ENCODE data around the gene ATP13A2. TPM values are rescaled to one million over a fixed set of nuclear protein-coding genes. Genes with fewer than 3 reads are reported as not detected.

The ATP13A2 gene
- total and polyA plus RNA-seq, 2 donors (not counting 1 experiment from before 2014, with no cell fraction given): 41.6 to 51.8 TPM

- no peak overlapping the region for H3K4me3 ChIP-seq (ENCODE audit: control extremely low read depth in 1 of 5, extremely low read depth in 1 of 5, insufficient read depth in 1 of 5, low read depth in 2 of 5, low read length in 4 of 5)
- H3K9ac ChIP-seq (ENCODE audit: low read length): no peak overlapping the region
- ChIA-PET POLR2A (no interaction called here), CTCF (no interaction called here)
- Mint-ChIP-seq H3K27ac (no peak overlapping the region), H3K9me3 (ENCODE audit: insufficient read depth) (no peaks in the 10 kb centered on the region), H3K4me1 (no peaks in the 10 kb centered on the region), H3K4me3 (no peak overlapping the region), H3K27me3 (no peaks in the 10 kb centered on the region)
- H3K9me3 ChIP-seq (ENCODE audit: control extremely low read depth in 1 of 3, control insufficient read depth in 2 of 3, insufficient read depth in 1 of 3, low read length in 2 of 3): no peaks in the 10 kb centered on the region
- no peak overlapping the region for H3K4me2 ChIP-seq (replicated peaks; ENCODE audit: low read depth, low read length, poor library complexity, severe bottlenecking)
- no peak overlapping the region for H2AFZ ChIP-seq (ENCODE audit: insufficient read depth, low read depth, low read length, poor library complexity, severe bottlenecking)
- H3K27ac ChIP-seq (ENCODE audit: low read length in 2 of 2): no peak overlapping the region
- TF ChIP-seq EZH2 (IDR thresholded peaks at IDR 0.05; ENCODE audit: borderline replicate concordance, insufficient read depth, low read depth, low read length, poor library complexity, severe bottlenecking) (no peak), CTCF (IDR thresholded peaks at IDR 0.05) (no peak)
- intact Hi-C loops (cut with micrococcal nuclease): no loop called here
- WGBS (ENCODE audit: insufficient coverage): 98% methylated on average over 24 of the region's 28 CpGs
- ATAC-seq (ENCODE audit: low read depth) (no peak), DNase-seq (no peak)
- no peaks in the 10 kb centered on the region for H3K79me2 ChIP-seq (ENCODE audit: control insufficient read depth, insufficient read depth, low read length)
- H3K36me3 ChIP-seq (replicated peaks in 1 of 2; ENCODE audit: control extremely low read depth in 1 of 2, control insufficient read depth in 1 of 2, extremely low read depth in 1 of 2, insufficient read depth in 2 of 2, low read length in 1 of 2): peaks cover 0 to 6% of the 10 kb centered on the region in 2 experiments
- H4K20me1 ChIP-seq (ENCODE audit: control insufficient read depth, insufficient read depth, low read length, poor library complexity, severe bottlenecking): no peaks in the 10 kb centered on the region
- H3K4me1 ChIP-seq (ENCODE audit: control insufficient read depth in 2 of 2, insufficient read depth in 2 of 2, low read length in 2 of 2): no peaks in the 10 kb centered on the region
- H3K27me3 ChIP-seq (replicated peaks in 1 of 4; ENCODE audit: control extremely low read depth in 1 of 4, control insufficient read depth in 3 of 4, insufficient read depth in 4 of 4, low read length in 3 of 4): no peaks in the 10 kb centered on the region
Measured at GRCh38 chr1:16970132-16970910, 41.4 kb downstream of the ATP13A2 start.

GRCh38 chr1:16969651-16970050, 42.1 kb downstream of the ATP13A2 start:
- Histone ChIP-seq H3K27ac (ENCODE audit: low read length in 2 of 2) (no peak overlapping the region), H4K20me1 (ENCODE audit: control insufficient read depth, insufficient read depth, low read length, poor library complexity, severe bottlenecking) (no peaks in the 10 kb centered on the region), H3K27me3 (replicated peaks in 1 of 4; ENCODE audit: control extremely low read depth in 1 of 4, control insufficient read depth in 3 of 4, insufficient read depth in 4 of 4, low read length in 3 of 4) (no peaks in the 10 kb centered on the region), H3K4me3 (ENCODE audit: control extremely low read depth in 1 of 5, extremely low read depth in 1 of 5, insufficient read depth in 1 of 5, low read depth in 2 of 5, low read length in 4 of 5) (no peak overlapping the region), H3K4me2 (replicated peaks; ENCODE audit: low read depth, low read length, poor library complexity, severe bottlenecking) (no peak overlapping the region), H3K9ac (ENCODE audit: low read length) (no peak overlapping the region), H2AFZ (ENCODE audit: insufficient read depth, low read depth, low read length, poor library complexity, severe bottlenecking) (no peak overlapping the region), H3K9me3 (ENCODE audit: control extremely low read depth in 1 of 3, control insufficient read depth in 2 of 3, insufficient read depth in 1 of 3, low read length in 2 of 3) (no peaks in the 10 kb centered on the region), H3K79me2 (ENCODE audit: control insufficient read depth, insufficient read depth, low read length) (no peaks in the 10 kb centered on the region), H3K36me3 (replicated peaks in 1 of 2; ENCODE audit: control extremely low read depth in 1 of 2, control insufficient read depth in 1 of 2, extremely low read depth in 1 of 2, insufficient read depth in 2 of 2, low read length in 1 of 2) (peaks cover 0 to 6% of the 10 kb centered on the region in 2 experiments), H3K4me1 (ENCODE audit: control insufficient read depth in 2 of 2, insufficient read depth in 2 of 2, low read length in 2 of 2) (no peaks in the 10 kb centered on the region)
- POLR2A ChIA-PET: no interaction called here
- CTCF ChIA-PET: no interaction called here
- DNase-seq (no peak), ATAC-seq (ENCODE audit: low read depth) (no peak)
- no peak overlapping the region for H3K27ac Mint-ChIP-seq
- H3K27me3 Mint-ChIP-seq: no peaks in the 10 kb centered on the region
- 99% methylated on average over 11 of the region's 12 CpGs for WGBS (ENCODE audit: insufficient coverage)
- H3K4me3 Mint-ChIP-seq: no peak overlapping the region
- no peak for TF ChIP-seq EZH2 (IDR thresholded peaks at IDR 0.05; ENCODE audit: borderline replicate concordance, insufficient read depth, low read depth, low read length, poor library complexity, severe bottlenecking)
- TF ChIP-seq CTCF (IDR thresholded peaks at IDR 0.05): no peak
- intact Hi-C loops (cut with micrococcal nuclease): no loop called here
- no peaks in the 10 kb centered on the region for H3K9me3 Mint-ChIP-seq (ENCODE audit: insufficient read depth)
- H3K4me1 Mint-ChIP-seq: no peaks in the 10 kb centered on the region

All from B cell (primary cell).